ENCODE measurements around the gene BBC3.
"Not testable (repeated sequence)": the region's sequence is repeated elsewhere in the genome, so short reads cannot be mapped to it uniquely, and the experiment has no call there.

BBC3 gene

GRCh38 chr19:47230921-47231214 is at the start of gene BBC3:
TSS of gene BBC3 (minus strand) at chr19:47231199. CDS start at chr19:47228431, 2,768 bp downstream.
- no peak for DNase-seq (ENCODE audit: low spot score)

- DNase-seq (ENCODE audit: low spot score): peak; percentile 28
These were observed 49.3 kb upstream of the BBC3 start for GRCh38 chr19:47280183-47280797.

- DNase-seq (ENCODE audit: low spot score): not testable (repeated sequence)
These were observed 45.5 kb upstream of the BBC3 start for GRCh38 chr19:47276513-47276912.

- no peak for DNase-seq (ENCODE audit: low spot score)
These were observed 44.9 kb upstream of the BBC3 start for GRCh38 chr19:47275791-47276461.

GRCh38 chr19:47274891-47275761 is 44.1 kb upstream of the BBC3 start:
- peak; percentile 44 for DNase-seq (ENCODE audit: low spot score)

GRCh38 chr19:47274071-47274890 is 43.3 kb upstream of the BBC3 start, which contains the start of gene INAFM1:
TSS of gene INAFM1 (plus strand) at chr19:47274885. CDS start at chr19:47274920, 35 bp downstream.
- DNase-seq (ENCODE audit: low spot score): peak; percentile 96

- peak; percentile 94 for DNase-seq (ENCODE audit: low spot score)
These were observed 42.5 kb upstream of the BBC3 start for GRCh38 chr19:47273313-47274070.

- DNase-seq (ENCODE audit: low spot score): no peak
These were observed 41.7 kb upstream of the BBC3 start for GRCh38 chr19:47272448-47273312.

- no peak for DNase-seq (ENCODE audit: low spot score)
These were observed 41.0 kb upstream of the BBC3 start for GRCh38 chr19:47271949-47272348.

- no peak for DNase-seq (ENCODE audit: low spot score)
These were observed 39.4 kb upstream of the BBC3 start for GRCh38 chr19:47270408-47270807.

GRCh38 chr19:47269596-47269995 is 38.6 kb upstream of the BBC3 start:
- no peak for DNase-seq (ENCODE audit: low spot score)

- DNase-seq (ENCODE audit: low spot score): no peak
These were observed 37.0 kb upstream of the BBC3 start for GRCh38 chr19:47268028-47268427.

- DNase-seq (ENCODE audit: low spot score): no peak
These were observed 36.4 kb upstream of the BBC3 start for GRCh38 chr19:47267350-47267759.

- DNase-seq (ENCODE audit: low spot score): no peak
These were observed 35.5 kb upstream of the BBC3 start for GRCh38 chr19:47266401-47266941.

- no peak for DNase-seq (ENCODE audit: low spot score)
These were observed 33.6 kb upstream of the BBC3 start for GRCh38 chr19:47264629-47265028.

- not testable (repeated sequence) for DNase-seq (ENCODE audit: low spot score)
These were observed 31.2 kb upstream of the BBC3 start for GRCh38 chr19:47261946-47262793.

GRCh38 chr19:47260476-47260875 is 29.5 kb upstream of the BBC3 start:
- DNase-seq (ENCODE audit: low spot score): no peak

- no peak for DNase-seq (ENCODE audit: low spot score)
These were observed 28.0 kb upstream of the BBC3 start for GRCh38 chr19:47258895-47259555.

GRCh38 chr19:47258434-47258833 is 27.4 kb upstream of the BBC3 start:
- DNase-seq (ENCODE audit: low spot score): no peak
